Measurements from ENCODE around the gene KLHL8. TPM values are rescaled to one million over a fixed set of nuclear protein-coding genes. Genes with fewer than 3 reads are reported as not detected.

The KLHL8 gene
- total and polyA plus RNA-seq, 4 donors = 2.9 to 14.4 (median 5.1) TPM

GRCh38 chr4:87116231-87116630, 104.2 kb downstream of the KLHL8 start (continued):
- TF ChIP-seq REST (IDR thresholded peaks at IDR 0.05) (no peak), EGR1 (IDR thresholded peaks at IDR 0.05; ENCODE audit: low read depth in 2 of 2) (no peak), FOXA1 (IDR thresholded peaks at IDR 0.05) (no peak)

- no peaks in the 10 kb centered on the region for H3K27me3 ChIP-seq (ENCODE audit: control insufficient read depth in 4 of 4, insufficient read depth in 4 of 4, low read length in 3 of 4)
- 95% methylated on average over 24 of the region's 24 CpGs for WGBS
- peaks cover 3 to 52% (median 26%) of the 10 kb centered on the region in 4 donors for H3K36me3 ChIP-seq (ENCODE audit: control insufficient read depth in 4 of 4, insufficient read depth in 3 of 4, low read depth in 1 of 4, low read length in 3 of 4)
Observed at GRCh38 chr4:87114245-87115062, 106.0 kb downstream of the KLHL8 start.

More at GRCh38 chr4:87114245-87115062, 106.0 kb downstream of the KLHL8 start:
- H3K4me3 ChIP-seq (ENCODE audit: low read depth in 1 of 3, low read length in 3 of 3) = no peak overlapping the region
- H3K27ac ChIP-seq (ENCODE audit: low read depth in 1 of 2, low read length in 2 of 2) = no peak overlapping the region
- no peaks in the 10 kb centered on the region for H3K9me3 ChIP-seq (ENCODE audit: control insufficient read depth in 4 of 4, low read length in 3 of 4)
- no peak overlapping the region for H3K9ac ChIP-seq (ENCODE audit: low read depth in 1 of 2, low read length in 2 of 2)
- TF ChIP-seq HNF4G (IDR thresholded peaks at IDR 0.05) = no peak
- TF ChIP-seq GABPA (IDR thresholded peaks at IDR 0.05 in 1 of 2, conservative IDR thresholded peaks at IDR 0.05 in 1 of 2) = no peak
- no peak for TF ChIP-seq RXRA (IDR thresholded peaks at IDR 0.05)
- no peak for TF ChIP-seq REST (IDR thresholded peaks at IDR 0.05)
- TF ChIP-seq ZBTB33 (IDR thresholded peaks at IDR 0.05) = no peak
- TF ChIP-seq NR2F2 (IDR thresholded peaks at IDR 0.05) = no peak
- TF ChIP-seq ATF3 (IDR thresholded peaks at IDR 0.05) = no peak
- no peak for TF ChIP-seq EGR1 (IDR thresholded peaks at IDR 0.05; ENCODE audit: low read depth in 2 of 2)
- TF ChIP-seq, protein P1, sequence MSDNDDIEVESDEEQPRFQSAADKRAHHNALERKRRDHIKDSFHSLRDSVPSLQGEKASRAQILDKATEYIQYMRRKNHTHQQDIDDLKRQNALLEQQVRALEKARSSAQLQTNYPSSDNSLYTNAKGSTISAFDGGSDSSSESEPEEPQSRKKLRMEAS (IDR thresholded peaks at IDR 0.05) = no peak
- no peak for TF ChIP-seq RAD21 (IDR thresholded peaks at IDR 0.05)
- no peak for TF ChIP-seq FOXA1 (IDR thresholded peaks at IDR 0.05)
- DNase-seq (ENCODE audit: low spot score) = no peak
- H3K4me1 ChIP-seq (ENCODE audit: control insufficient read depth in 4 of 4, insufficient read depth in 4 of 4, low read length in 3 of 4) = peaks cover 0 to 14% (median 7%) of the 10 kb centered on the region in 4 donors
